ENCODE data around the gene FCN3. TPM values are rescaled to one million over a fixed set of nuclear protein-coding genes. Genes with fewer than 3 reads are reported as not detected.

The FCN3 gene
- total RNA-seq, 1 donor from 2014 or later = not detected

DNA sequence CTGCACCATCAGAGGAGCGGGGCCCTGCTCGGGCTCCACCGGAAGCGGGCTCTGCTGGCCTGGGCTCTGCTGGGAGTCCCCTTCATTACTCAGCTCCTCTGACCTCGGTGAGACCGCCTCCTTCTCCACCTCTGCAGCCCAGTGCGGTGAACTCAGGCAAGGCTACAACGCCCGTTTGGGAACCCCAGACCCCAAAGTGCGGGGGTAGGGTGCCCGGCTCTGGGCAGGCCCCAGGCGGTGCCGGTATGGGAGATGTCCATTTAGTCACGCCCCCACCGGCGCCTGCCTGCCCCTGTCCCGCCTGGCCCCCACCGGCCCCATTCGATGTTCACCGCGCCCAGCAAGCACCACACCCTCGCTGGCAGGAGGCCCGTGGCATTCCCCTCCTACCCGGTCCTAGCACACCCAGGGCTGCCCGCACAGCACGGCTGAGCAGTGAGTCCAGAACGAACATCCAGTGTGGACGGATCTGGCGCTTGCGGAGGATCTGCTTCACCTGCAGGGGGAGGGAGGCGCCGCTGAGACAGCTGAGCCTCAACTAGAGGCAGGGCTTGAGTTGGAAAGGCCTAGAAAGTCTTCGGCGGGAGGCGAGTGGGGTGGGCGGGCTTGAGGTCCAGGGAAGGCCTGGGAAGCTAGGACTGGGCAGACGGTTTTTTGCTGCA, 17.9 kb downstream of the FCN3 start:
- intact Hi-C loops (cut with micrococcal nuclease) = loop anchor here (1.0 kb wide), 3 partner anchors 9 to 32 kb away; no protein-coding TSS in a partner anchor
- DNase-seq (ENCODE audit: low spot score) = no peak
- Mint-ChIP-seq H3K36me3 (ENCODE audit: low read depth) (peaks cover 16% of the 10 kb centered on the region), H3K27me3 (ENCODE audit: low read depth) (no peaks in the 10 kb centered on the region), H3K4me1 (ENCODE audit: low read depth) (peaks cover 27% of the 10 kb centered on the region), H3K9me3 (no peaks in the 10 kb centered on the region), H3K27ac (peak overlapping the region; percentile 76), H3K4me3 (ENCODE audit: low read depth) (peak overlapping the region; percentile 56)

GRCh38 chr1:27356277-27356618, 18.4 kb downstream of the FCN3 start:
- Mint-ChIP-seq H3K4me1 (ENCODE audit: low read depth) (peaks cover 27% of the 10 kb centered on the region), H3K27ac (no peak overlapping the region), H3K36me3 (ENCODE audit: low read depth) (peaks cover 20% of the 10 kb centered on the region), H3K4me3 (ENCODE audit: low read depth) (no peak overlapping the region), H3K27me3 (ENCODE audit: low read depth) (no peaks in the 10 kb centered on the region), H3K9me3 (no peaks in the 10 kb centered on the region)
- intact Hi-C loops (cut with micrococcal nuclease) = no loop called here
- no peak for DNase-seq (ENCODE audit: low spot score)

DNA sequence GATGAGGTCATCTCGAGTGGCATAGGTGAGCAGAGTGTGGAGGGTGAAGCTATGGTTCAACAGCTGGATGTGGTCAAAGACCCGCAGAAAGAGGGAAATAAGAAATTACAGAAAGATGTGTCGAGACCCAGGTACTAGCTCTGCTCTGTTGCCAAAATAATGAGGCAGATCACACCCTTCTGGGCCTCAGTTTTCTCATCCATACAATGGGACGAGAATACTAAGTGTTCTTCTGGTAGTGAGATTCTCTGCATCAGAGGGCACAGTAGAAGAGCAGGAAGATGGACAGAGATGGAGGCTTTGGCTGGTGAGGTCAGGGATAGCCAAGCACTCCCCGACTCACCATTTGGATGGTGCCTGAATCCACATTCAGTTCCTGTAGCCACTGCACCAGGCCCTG, 18.9 kb downstream of the FCN3 start:
- intact Hi-C loops (cut with micrococcal nuclease) = no loop called here
- no peak for DNase-seq (ENCODE audit: low spot score)
- Mint-ChIP-seq H3K27me3 (ENCODE audit: low read depth) (no peaks in the 10 kb centered on the region), H3K27ac (no peak overlapping the region), H3K4me3 (ENCODE audit: low read depth) (no peak overlapping the region), H3K36me3 (ENCODE audit: low read depth) (peaks cover 20% of the 10 kb centered on the region), H3K9me3 (no peaks in the 10 kb centered on the region), H3K4me1 (ENCODE audit: low read depth) (peaks cover 27% of the 10 kb centered on the region)

DNA sequence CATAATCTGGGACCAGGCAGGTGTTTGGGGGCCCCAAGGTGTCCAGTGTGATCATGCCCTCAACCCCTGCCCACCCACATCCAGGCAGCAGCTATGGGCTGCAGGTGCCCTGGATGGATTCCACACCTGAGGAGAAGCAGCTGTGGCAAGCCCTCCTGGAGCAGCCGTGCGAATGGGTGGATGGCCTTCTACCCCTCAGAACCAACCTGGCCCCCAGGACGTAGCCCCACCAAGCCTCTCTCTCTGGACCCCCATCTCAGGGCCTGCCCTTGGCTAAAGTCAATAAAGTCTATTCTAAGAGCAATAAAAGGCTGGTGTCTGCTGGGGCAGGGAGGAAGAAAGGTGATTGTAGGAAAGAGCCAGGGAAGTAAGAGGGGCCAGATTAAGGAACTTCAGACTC, 21.0 kb downstream of the FCN3 start:
- intact Hi-C loops (cut with micrococcal nuclease) = no loop called here
- DNase-seq (ENCODE audit: low spot score) = no peak
- peaks cover 21% of the 10 kb centered on the region for H3K36me3 Mint-ChIP-seq (ENCODE audit: low read depth)
- peaks cover 19% of the 10 kb centered on the region for H3K4me1 Mint-ChIP-seq (ENCODE audit: low read depth)
- H3K27me3 Mint-ChIP-seq (ENCODE audit: low read depth) = no peaks in the 10 kb centered on the region
- H3K9me3 Mint-ChIP-seq = no peaks in the 10 kb centered on the region
- no peak overlapping the region for H3K4me3 Mint-ChIP-seq (ENCODE audit: low read depth)
- H3K27ac Mint-ChIP-seq = no peak overlapping the region

- no peak for DNase-seq (ENCODE audit: low spot score)
- no peaks in the 10 kb centered on the region for H3K9me3 Mint-ChIP-seq
- H3K4me3 Mint-ChIP-seq (ENCODE audit: low read depth) = no peak overlapping the region
- no peak overlapping the region for H3K27ac Mint-ChIP-seq
- peaks cover 22% of the 10 kb centered on the region for H3K36me3 Mint-ChIP-seq (ENCODE audit: low read depth)
- no peaks in the 10 kb centered on the region for H3K27me3 Mint-ChIP-seq (ENCODE audit: low read depth)
- peaks cover 19% of the 10 kb centered on the region for H3K4me1 Mint-ChIP-seq (ENCODE audit: low read depth)
- intact Hi-C loops (cut with micrococcal nuclease) = no loop called here
Measured at GRCh38 chr1:27353166-27353565, 21.5 kb downstream of the FCN3 start.

DNA sequence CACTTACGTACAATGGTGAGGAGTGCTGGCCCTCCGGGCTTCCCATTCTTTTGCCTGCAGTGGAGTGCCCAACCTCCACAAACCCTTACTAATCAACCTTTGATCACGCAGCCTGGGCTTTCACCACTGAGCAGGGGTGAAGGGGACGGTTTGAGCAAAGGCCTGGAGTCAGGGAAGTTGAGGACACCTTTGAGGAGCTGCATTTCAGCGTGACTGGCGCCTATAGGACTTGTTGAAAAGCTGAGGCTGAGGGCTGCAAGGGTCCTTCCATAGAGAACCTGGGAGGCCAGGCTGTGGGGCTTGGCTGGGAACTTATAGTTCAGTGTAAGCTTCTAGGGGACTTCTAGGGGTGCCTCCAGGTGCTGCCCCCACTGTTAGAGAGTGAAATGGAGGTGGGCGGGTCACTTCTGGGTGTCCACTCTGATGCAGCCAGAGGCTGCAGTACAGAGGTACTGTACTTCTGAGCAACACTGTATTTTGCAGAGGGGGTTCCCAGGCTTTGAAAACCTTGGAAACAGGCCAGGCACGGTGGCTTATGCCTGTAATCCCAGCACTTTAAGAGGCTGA, 23.0 kb downstream of the FCN3 start:
- no peak overlapping the region for H3K27ac Mint-ChIP-seq
- DNase-seq (ENCODE audit: low spot score) = no peak
- intact Hi-C loops (cut with micrococcal nuclease) = no loop called here
- peaks cover 29% of the 10 kb centered on the region for H3K36me3 Mint-ChIP-seq (ENCODE audit: low read depth)
- no peaks in the 10 kb centered on the region for H3K9me3 Mint-ChIP-seq
- peaks cover 15% of the 10 kb centered on the region for H3K4me1 Mint-ChIP-seq (ENCODE audit: low read depth)
- no peak overlapping the region for H3K4me3 Mint-ChIP-seq (ENCODE audit: low read depth)
- no peaks in the 10 kb centered on the region for H3K27me3 Mint-ChIP-seq (ENCODE audit: low read depth)

DNA sequence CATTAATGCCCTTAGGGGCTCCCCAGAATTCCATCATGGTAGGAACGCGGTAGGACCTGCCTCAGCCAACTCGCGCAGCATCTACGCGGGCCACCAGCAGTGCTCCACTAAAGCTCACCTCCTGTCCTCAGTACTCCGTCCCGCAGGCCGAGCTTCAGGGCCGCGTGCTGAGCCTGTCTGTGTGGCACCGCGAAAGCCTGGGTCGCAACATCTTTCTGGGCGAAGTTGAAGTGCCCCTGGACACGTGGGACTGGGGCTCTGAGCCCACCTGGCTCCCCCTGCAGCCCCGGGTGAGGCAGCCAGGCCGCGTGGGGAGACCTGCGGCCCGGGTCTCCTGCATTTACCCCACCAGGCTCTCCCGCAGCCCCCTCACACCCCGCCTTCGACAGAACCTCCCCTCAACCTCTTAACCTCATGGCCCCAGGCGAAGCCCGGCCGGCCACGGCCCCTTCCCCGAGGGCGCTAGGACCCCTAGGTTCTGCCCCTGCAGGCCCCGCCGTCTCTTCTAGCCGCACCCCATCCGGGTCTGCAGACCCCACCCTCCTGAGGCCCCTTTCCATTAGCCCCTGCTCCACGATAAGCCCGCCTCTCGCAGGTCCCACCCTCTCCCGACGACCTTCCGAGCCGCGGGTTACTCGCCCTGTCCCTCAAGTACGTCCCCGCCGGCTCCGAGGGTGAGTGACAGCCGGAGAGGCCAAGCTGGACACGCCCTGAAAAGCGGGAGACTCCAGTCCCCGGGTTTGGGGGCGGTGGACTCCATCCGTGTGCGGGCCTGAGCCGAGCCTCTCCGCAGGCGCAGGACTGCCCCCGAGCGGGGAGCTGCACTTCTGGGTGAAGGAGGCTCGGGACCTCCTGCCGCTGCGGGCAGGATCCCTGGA, 23.7 kb downstream of the FCN3 start:
- no peaks in the 10 kb centered on the region for H3K27me3 Mint-ChIP-seq (ENCODE audit: low read depth)
- intact Hi-C loops (cut with micrococcal nuclease) = no loop called here
- H3K36me3 Mint-ChIP-seq (ENCODE audit: low read depth) = peaks cover 36% of the 10 kb centered on the region
- DNase-seq (ENCODE audit: low spot score) = no peak
- no peaks in the 10 kb centered on the region for H3K9me3 Mint-ChIP-seq
- H3K4me3 Mint-ChIP-seq (ENCODE audit: low read depth) = no peak overlapping the region
- H3K27ac Mint-ChIP-seq = no peak overlapping the region
- H3K4me1 Mint-ChIP-seq (ENCODE audit: low read depth) = peaks cover 16% of the 10 kb centered on the region

DNA sequence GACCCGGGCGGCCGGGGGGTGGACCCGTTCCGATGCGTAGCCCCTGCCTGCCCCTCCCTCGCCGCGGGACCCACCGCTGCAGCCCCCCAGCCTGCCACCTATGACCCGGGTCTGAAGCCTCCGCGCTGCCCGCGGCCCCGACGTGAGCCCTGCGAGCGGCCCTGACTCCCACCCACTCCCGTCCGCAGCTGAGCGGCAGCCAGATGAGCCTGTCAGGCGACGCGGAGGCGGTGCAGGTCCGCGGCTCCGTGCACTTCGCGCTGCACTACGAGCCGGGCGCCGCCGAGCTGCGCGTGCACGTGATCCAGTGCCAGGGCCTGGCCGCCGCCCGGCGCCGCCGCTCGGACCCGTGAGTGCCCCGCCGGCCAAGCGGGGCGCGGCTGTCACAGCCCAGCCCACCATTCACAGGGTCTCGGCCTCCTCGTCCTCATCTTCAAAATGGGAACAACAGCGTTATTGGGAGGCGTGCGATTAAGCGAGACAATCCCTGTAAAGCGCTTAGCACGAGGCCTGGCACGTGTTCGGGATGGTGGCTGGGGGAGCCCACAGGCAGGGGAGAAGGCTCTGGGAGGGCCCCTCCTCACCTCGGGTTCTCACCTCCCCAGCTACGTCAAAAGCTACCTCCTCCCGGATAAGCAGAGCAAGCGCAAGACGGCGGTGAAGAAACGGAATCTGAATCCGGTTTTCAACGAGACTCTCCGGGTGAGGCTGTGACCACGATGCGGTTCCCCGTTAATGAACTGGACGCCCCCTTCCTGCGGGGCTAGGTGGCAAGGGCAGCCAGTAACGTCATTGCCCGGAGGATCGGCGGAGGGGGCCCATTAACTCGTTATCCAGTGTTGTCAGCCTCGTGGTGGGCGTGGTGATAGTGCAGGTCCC, 24.6 kb downstream of the FCN3 start:
- intact Hi-C loops (cut with micrococcal nuclease) = loop anchor here (1.0 kb wide), 1 partner anchor 9 kb away; no protein-coding TSS in a partner anchor
- Mint-ChIP-seq H3K36me3 (ENCODE audit: low read depth) (peaks cover 30% of the 10 kb centered on the region), H3K27ac (no peak overlapping the region), H3K9me3 (no peaks in the 10 kb centered on the region), H3K27me3 (ENCODE audit: low read depth) (no peaks in the 10 kb centered on the region), H3K4me3 (ENCODE audit: low read depth) (no peak overlapping the region), H3K4me1 (ENCODE audit: low read depth) (peaks cover 9% of the 10 kb centered on the region)
- DNase-seq (ENCODE audit: low spot score) = no peak

- H3K27ac Mint-ChIP-seq = no peak overlapping the region
- H3K9me3 Mint-ChIP-seq = no peaks in the 10 kb centered on the region
- no peak for DNase-seq (ENCODE audit: low spot score)
- H3K36me3 Mint-ChIP-seq (ENCODE audit: low read depth) = peaks cover 30% of the 10 kb centered on the region
- peaks cover 13% of the 10 kb centered on the region for H3K4me1 Mint-ChIP-seq (ENCODE audit: low read depth)
- no peaks in the 10 kb centered on the region for H3K27me3 Mint-ChIP-seq (ENCODE audit: low read depth)
- peak overlapping the region; percentile 30 for H3K4me3 Mint-ChIP-seq (ENCODE audit: low read depth)
- intact Hi-C loops (cut with micrococcal nuclease) = loop anchor here (1.0 kb wide), 1 partner anchor 8 kb away; no protein-coding TSS in a partner anchor
Measured at GRCh38 chr1:27348861-27349783, 25.5 kb downstream of the FCN3 start.

DNA sequence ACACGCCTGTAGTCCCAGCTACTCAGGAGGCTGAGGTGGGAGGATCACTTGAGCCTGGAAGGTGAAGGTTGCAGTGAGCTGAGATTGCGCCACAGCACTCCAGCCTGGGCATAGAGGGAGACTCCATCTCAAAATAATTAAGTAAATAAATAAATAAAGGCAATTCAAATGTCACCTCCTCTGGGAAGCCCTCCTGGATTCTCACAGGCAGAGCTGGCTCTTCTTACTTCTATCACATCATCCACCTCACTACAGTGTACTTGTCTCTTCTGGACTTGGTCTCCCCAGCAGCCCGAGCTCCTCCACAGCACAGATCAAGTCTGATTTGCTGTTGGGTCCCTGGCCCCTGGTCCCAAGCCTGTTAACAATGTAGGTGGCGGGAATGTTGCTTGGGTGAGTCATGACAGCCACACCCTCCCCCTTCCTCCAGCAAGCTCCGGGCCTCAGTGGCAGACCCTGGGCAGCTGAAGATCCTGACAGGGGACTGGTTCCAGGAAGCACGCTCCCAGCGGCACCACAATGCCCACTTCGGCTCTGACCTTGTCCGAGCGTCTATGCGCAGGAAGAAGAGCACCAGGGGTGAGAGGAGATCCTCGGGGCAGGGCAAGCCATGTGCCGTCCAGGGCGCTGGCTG, 27.5 kb downstream of the FCN3 start:
- no peaks in the 10 kb centered on the region for H3K9me3 Mint-ChIP-seq
- peaks cover 23% of the 10 kb centered on the region for H3K36me3 Mint-ChIP-seq (ENCODE audit: low read depth)
- no peaks in the 10 kb centered on the region for H3K27me3 Mint-ChIP-seq (ENCODE audit: low read depth)
- intact Hi-C loops (cut with micrococcal nuclease) = no loop called here
- H3K27ac Mint-ChIP-seq = no peak overlapping the region
- no peak overlapping the region for H3K4me3 Mint-ChIP-seq (ENCODE audit: low read depth)
- H3K4me1 Mint-ChIP-seq (ENCODE audit: low read depth) = peaks cover 31% of the 10 kb centered on the region
- DNase-seq (ENCODE audit: low spot score) = no peak

DNA sequence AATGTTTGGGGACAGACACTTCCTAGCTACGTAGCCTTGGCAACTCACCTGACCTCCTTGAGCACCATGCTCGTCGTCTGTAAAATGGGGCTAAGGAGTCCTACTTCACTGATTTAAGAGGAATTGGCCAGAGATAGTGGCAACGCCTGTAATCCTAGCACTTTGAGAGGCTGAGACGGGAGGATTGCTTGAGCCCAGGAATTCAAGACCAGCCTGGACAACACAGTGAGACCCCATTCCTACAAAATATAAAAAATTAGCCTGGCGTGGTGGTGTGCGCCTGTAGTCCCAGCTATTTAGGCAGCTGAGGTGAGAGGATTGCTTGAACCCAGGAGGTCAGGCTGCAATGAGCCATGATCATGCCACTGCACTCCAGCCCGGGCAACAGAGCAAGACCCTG, 28.3 kb downstream of the FCN3 start:
- intact Hi-C loops (cut with micrococcal nuclease) = no loop called here
- DNase-seq (ENCODE audit: low spot score) = no peak
- H3K4me3 Mint-ChIP-seq (ENCODE audit: low read depth) = no peak overlapping the region
- H3K27me3 Mint-ChIP-seq (ENCODE audit: low read depth) = no peaks in the 10 kb centered on the region
- peaks cover 38% of the 10 kb centered on the region for H3K4me1 Mint-ChIP-seq (ENCODE audit: low read depth)
- peaks cover 19% of the 10 kb centered on the region for H3K36me3 Mint-ChIP-seq (ENCODE audit: low read depth)
- H3K9me3 Mint-ChIP-seq = no peaks in the 10 kb centered on the region
- H3K27ac Mint-ChIP-seq = peak overlapping the region; percentile 26
